NCI-H146 treated with DMSO at 0.1 percent for 48 hours (cell line): ENCODE data around the gene CRACDL.

Experiments used
- DNase-seq: peaks from one replicate; lab custom pipeline; 2025; ENCODE audit not compliant: unreplicated experiment; lab: John Stamatoyannopoulos, UW

CRACDL gene

DNA sequence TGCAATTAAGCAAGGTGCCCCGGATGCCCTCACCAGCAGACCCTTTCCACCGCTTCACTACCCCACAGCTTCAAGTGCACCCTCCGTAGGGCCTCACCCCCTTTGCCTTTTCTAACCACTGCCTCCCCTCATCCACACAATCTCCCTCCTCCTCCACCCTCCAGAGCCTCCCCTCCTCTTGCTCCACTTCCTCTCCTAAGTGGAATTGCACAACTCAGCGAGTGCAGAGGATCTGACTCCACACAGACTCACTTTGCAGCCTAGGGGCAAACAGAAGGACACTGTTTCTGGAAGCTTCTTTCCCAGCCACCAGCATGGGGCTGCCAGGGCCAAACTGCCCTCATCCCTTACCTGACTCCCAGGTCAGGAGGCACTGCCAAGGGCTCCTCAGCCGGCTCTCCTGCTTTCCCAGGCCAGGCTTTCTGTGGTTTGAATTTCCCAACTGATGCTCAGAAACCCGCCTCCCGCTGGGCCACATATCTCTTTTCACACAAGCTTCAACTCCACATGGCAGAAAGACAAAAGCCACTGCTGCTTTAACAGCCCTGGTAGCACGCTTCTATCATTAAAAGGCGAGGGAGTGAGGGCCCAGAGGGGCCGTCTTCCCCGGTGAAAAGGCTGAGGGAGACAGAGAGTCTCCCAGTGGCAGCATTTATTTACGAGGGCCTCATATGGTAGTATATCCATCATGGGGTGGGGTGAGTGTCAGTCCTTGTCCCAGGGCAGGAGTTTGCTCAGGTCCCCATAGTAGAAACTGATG, 130.4 kb downstream of the CRACDL start:
- DNase-seq: peak; percentile 63

GRCh38 chr2:98804736-98805135, 131.3 kb downstream of the CRACDL start:
- no peak for DNase-seq

GRCh38 chr2:98804265-98804650, 131.8 kb downstream of the CRACDL start:
- DNase-seq: no peak

DNA sequence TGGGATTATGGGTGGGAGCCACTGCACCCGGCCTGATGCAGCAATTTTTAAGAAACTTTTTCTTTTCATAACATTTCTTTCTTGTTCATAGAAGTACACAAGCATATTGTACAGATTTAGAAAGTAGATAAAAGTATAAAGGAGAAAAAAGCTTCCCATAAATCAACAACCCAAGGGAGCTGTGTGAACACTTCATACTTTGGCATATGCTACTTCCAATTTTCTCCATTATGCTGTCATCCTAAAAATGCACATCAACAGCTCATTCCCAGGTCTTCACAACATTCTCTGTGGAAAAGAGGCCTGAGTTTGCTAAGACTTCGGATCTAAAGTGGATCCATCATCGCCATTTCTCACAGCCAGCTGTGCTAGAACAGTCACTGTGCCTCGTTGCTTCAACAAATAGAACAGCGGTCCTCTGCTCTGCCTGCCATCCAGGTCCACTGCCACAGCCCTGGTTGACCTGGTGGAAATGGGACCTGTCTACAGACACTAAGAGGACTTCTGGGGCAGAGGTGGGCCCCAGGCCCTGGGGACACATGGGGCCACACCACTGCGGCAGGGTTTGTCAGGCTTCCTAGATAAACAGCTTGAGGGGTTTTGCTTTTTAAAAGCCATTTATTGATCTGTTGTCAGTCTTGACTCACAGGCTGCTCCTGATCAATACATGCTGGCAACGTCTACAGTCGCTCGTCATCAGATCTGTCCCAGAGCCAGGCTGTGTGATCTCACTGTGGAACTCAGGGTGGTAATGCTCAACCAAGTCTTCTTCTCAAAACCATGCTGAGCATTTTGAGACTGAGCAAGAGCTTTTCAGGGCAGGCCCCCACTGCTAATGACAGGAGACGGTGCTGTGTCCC, 132.4 kb downstream of the CRACDL start:
- peak; percentile 54 for DNase-seq

GRCh38 chr2:98802344-98802743, 133.7 kb downstream of the CRACDL start:
- DNase-seq: no peak

DNA sequence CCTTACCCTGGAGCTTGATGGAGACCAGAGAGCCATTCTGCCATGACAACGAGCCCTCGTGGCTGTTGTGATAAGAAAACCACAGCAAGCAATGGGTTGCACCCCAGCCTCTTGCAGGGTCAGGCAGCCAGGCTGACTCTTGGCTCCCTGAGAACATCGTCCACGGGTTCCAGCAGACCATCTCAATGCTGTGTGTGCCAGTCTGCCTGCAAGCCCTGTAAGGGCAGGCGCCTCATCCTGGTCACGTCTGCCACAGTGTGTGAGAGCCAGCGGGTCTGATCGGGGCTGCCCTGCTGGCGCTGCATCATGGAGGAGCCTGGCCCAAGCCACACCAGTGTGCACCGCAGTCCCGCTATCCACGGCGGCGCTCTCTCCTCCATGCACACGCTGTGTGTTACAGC, 134.1 kb downstream of the CRACDL start:
- DNase-seq: no peak

GRCh38 chr2:98801286-98801685, 134.7 kb downstream of the CRACDL start:
- no peak for DNase-seq

DNA sequence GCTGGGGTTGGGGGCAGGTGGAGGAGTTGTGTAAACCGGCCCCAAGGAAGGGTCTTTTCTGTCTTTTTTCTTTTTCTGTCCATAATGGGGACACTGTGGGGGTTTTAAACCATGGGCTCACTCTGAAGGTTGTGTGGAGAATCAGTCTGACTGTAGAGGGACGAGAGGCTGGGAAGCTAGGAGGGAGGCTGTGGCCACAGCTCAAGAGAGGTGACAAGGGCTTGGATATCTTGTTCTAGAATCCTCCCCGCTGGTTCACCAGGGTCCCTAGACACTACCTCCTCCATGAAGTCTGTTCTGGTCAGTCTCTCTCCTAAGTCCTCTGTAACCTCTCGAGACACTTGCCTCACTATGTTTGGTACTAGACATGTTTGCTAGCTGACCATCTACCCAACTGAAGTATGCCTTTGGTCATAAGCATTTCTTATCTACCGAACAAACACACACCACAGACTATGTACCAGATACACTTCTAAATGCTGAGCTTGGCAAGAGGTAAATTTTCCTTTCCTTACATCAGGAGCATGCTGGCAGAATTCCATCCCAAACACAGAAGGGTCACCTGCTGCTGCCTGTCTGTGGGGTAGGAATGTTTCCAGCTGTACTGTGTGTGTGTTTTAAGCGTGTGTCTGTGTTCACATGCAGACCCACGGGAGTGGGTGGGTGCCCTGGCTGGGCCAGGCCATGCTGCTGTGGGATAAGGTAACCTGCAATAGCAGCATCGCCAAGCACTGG, 135.5 kb downstream of the CRACDL start:
- DNase-seq: no peak

GRCh38 chr2:98799375-98800329, 136.4 kb downstream of the CRACDL start:
- DNase-seq: no peak

GRCh38 chr2:98796775-98797544, 139.1 kb downstream of the CRACDL start:
- no peak for DNase-seq

DNA sequence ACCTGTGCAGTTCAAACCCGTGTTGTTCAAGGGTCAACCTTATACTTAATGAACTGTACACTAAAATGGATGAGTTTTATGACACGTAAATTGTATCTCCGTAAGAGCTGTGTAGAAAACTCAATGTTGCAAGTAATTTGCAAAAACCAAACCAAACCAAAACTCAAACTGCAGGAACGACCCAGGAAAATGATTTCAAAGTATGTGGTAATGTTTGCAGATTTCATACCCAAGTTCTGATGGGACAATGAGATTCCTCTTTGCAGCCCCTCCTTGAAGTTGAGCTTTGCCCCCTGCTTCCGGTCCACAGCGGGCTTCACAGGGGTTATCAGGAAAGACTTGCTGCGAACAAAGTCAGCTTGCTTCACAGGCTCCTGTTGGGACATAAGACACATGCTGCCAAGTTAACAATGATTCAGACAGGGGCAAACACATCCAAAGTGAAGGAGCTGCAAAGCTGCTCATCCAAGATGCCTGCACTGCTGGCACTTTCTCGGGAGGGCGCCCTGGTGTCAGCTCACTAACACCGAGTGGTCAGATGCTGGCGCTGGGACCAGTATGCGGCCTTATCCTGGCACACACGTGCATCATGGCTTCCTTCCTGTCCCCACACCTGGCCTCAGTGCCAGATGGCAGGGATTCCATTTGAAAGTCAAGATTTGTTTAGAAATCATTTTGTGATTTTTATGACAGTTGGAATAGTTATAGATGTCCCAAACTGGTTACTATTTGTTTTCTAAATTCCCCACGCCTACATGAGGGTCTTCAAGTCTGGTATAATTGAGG, 139.9 kb downstream of the CRACDL start:
- DNase-seq: no peak

- no peak for DNase-seq
These were observed 141.9 kb downstream of the CRACDL start for GRCh38 chr2:98793897-98794830.

- no peak for DNase-seq
These were observed 142.8 kb downstream of the CRACDL start for GRCh38 chr2:98793275-98793674.

- DNase-seq: no peak
These were observed 145.8 kb downstream of the CRACDL start for GRCh38 chr2:98790221-98790620.

GRCh38 chr2:98787700-98788099, 148.3 kb downstream of the CRACDL start:
- no peak for DNase-seq

- DNase-seq: no peak
These were observed 149.8 kb downstream of the CRACDL start for GRCh38 chr2:98786179-98786578.

- no peak for DNase-seq
These were observed 153.5 kb downstream of the CRACDL start for GRCh38 chr2:98782570-98782969.

- no peak for DNase-seq
These were observed 154.2 kb downstream of the CRACDL start for GRCh38 chr2:98781822-98782221.
